Fibroblast of skin of abdomen (primary cell): Measurements from ENCODE around the gene FSCN2. TPM values are rescaled to one million over a fixed set of nuclear protein-coding genes. Genes with fewer than 3 reads are reported as not detected.

ENCODE experiments used
- DNase-seq: peaks from one replicate; pipeline ENCODE4 v3.0.0-alpha.2; 2013
- polyA plus RNA-seq, 2 experiments: library from polyadenylated mRNA; unstranded; fragments of 120-200 nt; gene quantifications; one replicate each; pipeline ENCODE4 v1.2.1, GENCODE V29; 2013; ENCODE audit not compliant: insufficient read length in 2 of 2

Gene FSCN2
- 1.4 TPM for polyA plus RNA-seq (2013, experiment 1 of 2; ENCODE audit: insufficient read length)
- polyA plus RNA-seq (2013, experiment 2 of 2; ENCODE audit: insufficient read length), result 2.0 TPM

GRCh38 chr17:81527591-81528383, at the start of gene FSCN2:
Gene FSCN2 (plus strand): TSS chr17:81528377. CDS start chr17:81528532, 155 bp downstream.
- no peak for DNase-seq

GRCh38 chr17:81479175-81480071, 48.8 kb upstream of the FSCN2 start:
- DNase-seq, result peak; percentile 54

- DNase-seq, result peak; percentile 85
These were observed 47.8 kb upstream of the FSCN2 start for GRCh38 chr17:81480140-81481072.

- DNase-seq, result peak; percentile 84
These were observed 46.9 kb upstream of the FSCN2 start for GRCh38 chr17:81481073-81481799.

GRCh38 chr17:81481815-81482505, 46.2 kb upstream of the FSCN2 start:
- no peak for DNase-seq

GRCh38 chr17:81482673-81483072, 45.5 kb upstream of the FSCN2 start:
- DNase-seq, result no peak

- DNase-seq, result no peak
These were observed 44.9 kb upstream of the FSCN2 start for GRCh38 chr17:81483085-81483861.

- DNase-seq, result no peak
These were observed 44.3 kb upstream of the FSCN2 start for GRCh38 chr17:81483862-81484194.

GRCh38 chr17:81484195-81484979, 43.8 kb upstream of the FSCN2 start:
- peak; percentile 75 for DNase-seq

GRCh38 chr17:81486199-81486810, 41.9 kb upstream of the FSCN2 start:
- DNase-seq, result no peak

GRCh38 chr17:81487089-81487486, 41.1 kb upstream of the FSCN2 start:
- DNase-seq, result no peak

GRCh38 chr17:81487487-81488275, 40.5 kb upstream of the FSCN2 start:
- peak; percentile 78 for DNase-seq

- DNase-seq, result no peak
These were observed 39.8 kb upstream of the FSCN2 start for GRCh38 chr17:81488276-81488860.

- no peak for DNase-seq
These were observed 38.9 kb upstream of the FSCN2 start for GRCh38 chr17:81489012-81489997.

GRCh38 chr17:81489998-81490992, 37.9 kb upstream of the FSCN2 start:
- no peak for DNase-seq
